ENCODE measurements around the gene GPR78.
"Not testable (repeated sequence)": the region's sequence is repeated elsewhere in the genome, so short reads cannot be mapped to it uniquely, and the experiment has no call there.

The GPR78 gene

DNA sequence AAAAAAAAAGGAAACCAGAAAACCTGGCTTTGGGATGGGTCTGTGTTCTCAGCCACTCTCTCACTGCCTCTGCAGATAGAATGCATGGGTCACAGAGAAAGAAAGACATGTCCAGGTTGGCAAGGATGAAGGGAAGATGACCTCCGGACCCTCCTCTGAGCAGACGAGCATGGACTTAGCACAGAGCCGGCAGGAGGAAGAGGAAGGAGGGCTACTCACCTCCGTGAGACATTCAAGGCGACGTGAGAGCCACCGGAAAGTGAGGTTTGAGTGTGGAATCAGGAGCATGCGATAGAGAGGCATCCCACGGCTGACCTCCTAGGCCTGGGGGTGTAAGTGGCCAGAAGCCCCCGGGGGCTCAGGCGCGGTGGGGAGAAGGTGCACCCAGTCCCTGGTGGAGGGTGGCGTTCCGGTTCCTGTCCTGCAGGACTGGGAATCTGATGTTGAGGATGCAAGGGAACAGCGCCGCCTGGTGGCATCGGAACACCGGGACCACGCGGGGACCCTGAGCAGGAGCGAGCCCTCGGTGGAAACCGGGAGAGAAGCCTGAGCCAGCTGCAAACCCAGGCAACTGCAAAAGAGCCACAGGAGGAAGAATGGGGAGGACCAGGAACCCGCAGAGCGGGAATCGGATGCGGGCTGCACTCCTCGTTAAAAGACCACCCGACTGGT, 44.5 kb downstream of the GPR78 start:
- not testable (repeated sequence) for H3K4me3 ChIP-seq (ENCODE audit: low read length); H3K36me3 ChIP-seq (ENCODE audit: insufficient read depth, low read length); H3K9ac ChIP-seq (ENCODE audit: low read depth, low read length); H3K27me3 ChIP-seq (ENCODE audit: insufficient read depth, low read length); H3K4me1 ChIP-seq (ENCODE audit: insufficient read depth, low read length); H3K9me3 ChIP-seq (ENCODE audit: insufficient read depth, low read depth, low read length); H3K27ac ChIP-seq (ENCODE audit: low read depth, low read length)
- no CpG with 5 or more reads among the region's 29 CpGs for WGBS

DNA sequence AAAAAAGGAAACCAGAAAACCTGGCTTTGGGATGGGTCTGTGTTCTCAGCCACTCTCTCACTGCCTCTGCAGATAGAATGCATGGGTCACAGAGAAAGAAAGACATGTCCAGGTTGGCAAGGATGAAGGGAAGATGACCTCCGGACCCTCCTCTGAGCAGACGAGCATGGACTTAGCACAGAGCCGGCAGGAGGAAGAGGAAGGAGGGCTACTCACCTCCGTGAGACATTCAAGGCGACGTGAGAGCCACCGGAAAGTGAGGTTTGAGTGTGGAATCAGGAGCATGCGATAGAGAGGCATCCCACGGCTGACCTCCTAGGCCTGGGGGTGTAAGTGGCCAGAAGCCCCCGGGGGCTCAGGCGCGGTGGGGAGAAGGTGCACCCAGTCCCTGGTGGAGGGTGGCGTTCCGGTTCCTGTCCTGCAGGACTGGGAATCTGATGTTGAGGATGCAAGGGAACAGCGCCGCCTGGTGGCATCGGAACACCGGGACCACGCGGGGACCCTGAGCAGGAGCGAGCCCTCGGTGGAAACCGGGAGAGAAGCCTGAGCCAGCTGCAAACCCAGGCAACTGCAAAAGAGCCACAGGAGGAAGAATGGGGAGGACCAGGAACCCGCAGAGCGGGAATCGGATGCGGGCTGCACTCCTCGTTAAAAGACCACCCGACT, 50.2 kb downstream of the GPR78 start:
- H3K9me3 ChIP-seq (ENCODE audit: insufficient read depth, low read depth, low read length); H3K27ac ChIP-seq (ENCODE audit: low read depth, low read length); H3K4me1 ChIP-seq (ENCODE audit: insufficient read depth, low read length); H3K27me3 ChIP-seq (ENCODE audit: insufficient read depth, low read length); H3K36me3 ChIP-seq (ENCODE audit: insufficient read depth, low read length); H3K9ac ChIP-seq (ENCODE audit: low read depth, low read length); H3K4me3 ChIP-seq (ENCODE audit: low read length): not testable (repeated sequence)
- no CpG with 5 or more reads among the region's 29 CpGs for WGBS

DNA sequence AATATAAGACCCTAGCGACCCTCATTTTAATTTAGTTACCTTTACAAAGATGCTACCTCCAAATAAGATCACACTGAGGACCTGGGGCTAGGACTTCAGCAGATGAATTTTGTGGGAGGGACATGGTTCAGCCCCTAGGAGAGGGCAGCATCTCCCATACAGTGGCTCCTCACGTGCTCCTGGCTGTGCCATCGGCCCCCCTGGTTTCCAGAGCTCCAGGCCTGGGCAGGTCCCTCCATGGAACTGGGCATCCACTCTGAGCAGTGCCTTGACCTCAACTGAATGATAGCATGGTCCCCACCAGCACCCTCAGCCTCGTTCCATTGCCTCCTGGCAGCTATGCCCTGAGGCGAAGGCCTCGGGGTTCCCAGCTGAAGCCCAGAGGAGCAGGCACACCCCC, 51.7 kb downstream of the GPR78 start:
- not testable (repeated sequence) for H3K27me3 ChIP-seq (ENCODE audit: insufficient read depth, low read length); H3K4me3 ChIP-seq (ENCODE audit: low read length); H3K4me1 ChIP-seq (ENCODE audit: insufficient read depth, low read length); H3K27ac ChIP-seq (ENCODE audit: low read depth, low read length); H3K9me3 ChIP-seq (ENCODE audit: insufficient read depth, low read depth, low read length); H3K9ac ChIP-seq (ENCODE audit: low read depth, low read length); H3K36me3 ChIP-seq (ENCODE audit: insufficient read depth, low read length)
- 100% methylated on average over 2 of the region's 6 CpGs for WGBS

- WGBS = no CpG with 5 or more reads among the region's 11 CpGs
Measured at GRCh38 chr4:8634773-8635172, 54.6 kb downstream of the GPR78 start.

GRCh38 chr4:8635897-8636554, 55.8 kb downstream of the GPR78 start:
- not testable (repeated sequence) for H3K27ac ChIP-seq (ENCODE audit: low read depth, low read length); H3K4me3 ChIP-seq (ENCODE audit: low read length); H3K27me3 ChIP-seq (ENCODE audit: insufficient read depth, low read length); H3K9ac ChIP-seq (ENCODE audit: low read depth, low read length); H3K9me3 ChIP-seq (ENCODE audit: insufficient read depth, low read depth, low read length); H3K4me1 ChIP-seq (ENCODE audit: insufficient read depth, low read length); H3K36me3 ChIP-seq (ENCODE audit: insufficient read depth, low read length)
- WGBS = no CpG with 5 or more reads among the region's 29 CpGs

More at GRCh38 chr4:8634773-8635172, 54.6 kb downstream of the GPR78 start:
- H3K27me3 ChIP-seq (ENCODE audit: insufficient read depth, low read length); H3K27ac ChIP-seq (ENCODE audit: low read depth, low read length); H3K4me3 ChIP-seq (ENCODE audit: low read length); H3K4me1 ChIP-seq (ENCODE audit: insufficient read depth, low read length); H3K9ac ChIP-seq (ENCODE audit: low read depth, low read length); H3K9me3 ChIP-seq (ENCODE audit: insufficient read depth, low read depth, low read length); H3K36me3 ChIP-seq (ENCODE audit: insufficient read depth, low read length): not testable (repeated sequence)
